Ovary (tissue), 3 donors: ENCODE results near the gene TRMT1.

Experiments
- CTCF ChIP-seq, 3 donors: fragments of 450-650 bp in 2 of 3; fragments of 200-600 bp in 1 of 3; IDR thresholded peaks; one replicate each; pipeline versions ENCODE4 v1.5.1 to v1.8.0; 2016 to 2022; ENCODE audit warnings: antibody characterized with exemption in 3 of 3, mild to moderate bottlenecking in 1 of 3
- EP300 ChIP-seq: sonication (generic); formaldehyde crosslinking; IDR thresholded peaks from one replicate; pipeline ENCODE4 v1.6.1; 2017; ENCODE audit warnings: antibody characterized with exemption
- POLR2A ChIP-seq: fragments of 450-650 bp; IDR thresholded peaks from one replicate; pipeline ENCODE4 v1.6.1; 2017; ENCODE audit warnings: antibody characterized with exemption, mild to moderate bottlenecking, moderate library complexity
- donor health status: DM: no; HTN: no; CAD: no.

- no peak for TF ChIP-seq CTCF (IDR thresholded peaks at IDR 0.05)
- no peak for TF ChIP-seq POLR2A
- TF ChIP-seq EP300 = no peak
These were observed 11.5 kb upstream of the TRMT1 start for GRCh38 chr19:13127811-13128575.
